Brain microvascular endothelial cell (primary cell): ENCODE results near the gene MAD1L1.

Experiments
- DNase-seq: peaks from one replicate; pipeline ENCODE4 v3.0.0-alpha.2; 2020
- H3K27ac ChIP-seq: fragments of 250-450 bp; sonication (Bioruptor Pico); 2 replicates; pipeline ENCODE4 v1.5.1; 2020; ENCODE audit warnings: mild to moderate bottlenecking, moderate library complexity
- H3K27me3 ChIP-seq: fragments of 250-450 bp; sonication (Bioruptor Pico); replicated peaks from 2 replicates; pipeline ENCODE4 v1.5.1; 2020; ENCODE audit warnings: mild to moderate bottlenecking
- H3K36me3 ChIP-seq: fragments of 250-450 bp; sonication (Bioruptor Pico); replicated peaks from 2 replicates; pipeline ENCODE4 v1.5.1; 2020; ENCODE audit warnings: mild to moderate bottlenecking
- H3K4me3 ChIP-seq: 2 replicates; pipeline ENCODE4 v1.5.1; 2011; ENCODE audit warnings: low read depth, mild to moderate bottlenecking, control low read depth, low read length, moderate library complexity
- CTCF ChIP-seq: IDR thresholded peaks from 2 replicates; pipeline ENCODE4 v1.5.1; 2011; ENCODE audit warnings: low read depth, mild to moderate bottlenecking, moderate library complexity, low read length, control low read depth, inconsistent platforms; ENCODE audit errors: missing control alignments
- in situ Hi-C: cut with HindIII; loops from 2 replicates; pipeline ENCODE4 v1.10.0; 2017; ENCODE audit warnings: low sequenced_read_pairs, low pct_ligation_motif_present

Gene MAD1L1

GRCh38 chr7:2230882-2231281, 1.9 kb downstream of the MAD1L1 start:
- Histone ChIP-seq H3K36me3 (peaks cover 18% of the 10 kb centered on the region), H3K4me3 (no peak overlapping the region), H3K27ac (no peak overlapping the region), H3K27me3 (no peaks in the 10 kb centered on the region)
- TF ChIP-seq CTCF, result no peak
- in situ Hi-C loops, result no loop called here
- no peak for DNase-seq

GRCh38 chr7:2230226-2230625, 2.5 kb downstream of the MAD1L1 start:
- in situ Hi-C loops, result no loop called here
- no peak overlapping the region for H3K4me3 ChIP-seq

GRCh38 chr7:2229467-2229866, 3.3 kb downstream of the MAD1L1 start:
- H3K4me3 ChIP-seq, result no peak overlapping the region
- H3K27me3 ChIP-seq, result no peaks in the 10 kb centered on the region
- in situ Hi-C loops, result no loop called here
- H3K36me3 ChIP-seq, result peaks cover 12% of the 10 kb centered on the region
- no peak for TF ChIP-seq CTCF
- H3K27ac ChIP-seq, result no peak overlapping the region
- DNase-seq, result no peak

More at GRCh38 chr7:2230226-2230625, 2.5 kb downstream of the MAD1L1 start:
- Histone ChIP-seq H3K36me3 (peaks cover 17% of the 10 kb centered on the region), H3K27me3 (no peaks in the 10 kb centered on the region), H3K27ac (no peak overlapping the region)
- TF ChIP-seq CTCF, result no peak
- DNase-seq, result no peak

- in situ Hi-C loops, result no loop called here
- DNase-seq, result no peak
- H3K27me3 ChIP-seq, result no peaks in the 10 kb centered on the region
- no peak overlapping the region for H3K4me3 ChIP-seq
- H3K36me3 ChIP-seq, result peaks cover 12% of the 10 kb centered on the region
- H3K27ac ChIP-seq, result no peak overlapping the region
- no peak for TF ChIP-seq CTCF
Observed at GRCh38 chr7:2228921-2229320, 3.8 kb downstream of the MAD1L1 start.

- TF ChIP-seq CTCF, result no peak
- in situ Hi-C loops, result no loop called here
- Histone ChIP-seq H3K27me3 (no peaks in the 10 kb centered on the region), H3K4me3 (no peak overlapping the region), H3K27ac (no peak overlapping the region), H3K36me3 (peaks cover 14% of the 10 kb centered on the region)
- DNase-seq, result no peak
Observed at GRCh38 chr7:2227699-2228098, 5.0 kb downstream of the MAD1L1 start.

- no peak for DNase-seq
- TF ChIP-seq CTCF, result no peak
- in situ Hi-C loops, result no loop called here
- Histone ChIP-seq H3K27me3 (no peaks in the 10 kb centered on the region), H3K27ac (no peak overlapping the region), H3K36me3 (peaks cover 16% of the 10 kb centered on the region), H3K4me3 (no peak overlapping the region)
Observed at GRCh38 chr7:2225830-2226229, 6.9 kb downstream of the MAD1L1 start.
